Liver (tissue), 3 donors: Measurements from ENCODE around the gene MAPK6.

Experiments
- FOXA1 ChIP-seq: IDR thresholded peaks from 2 replicates; pipeline ENCODE4 v1.6.1; 2016; ENCODE audit warnings: antibody characterized with exemption
- FOXA2 ChIP-seq: IDR thresholded peaks from 2 replicates; pipeline ENCODE4 v1.6.1; 2016; ENCODE audit warnings: antibody characterized with exemption
- GABPA ChIP-seq, 2 donors: IDR thresholded peaks in 1 of 2; conservative IDR thresholded peaks in 1 of 2; 2 replicates each; pipeline ENCODE4 v1.6.1; 2016; ENCODE audit warnings: antibody characterized with exemption in 2 of 2, mild to moderate bottlenecking in 1 of 2, moderate library complexity in 1 of 2
- HNF4G ChIP-seq: IDR thresholded peaks from 2 replicates; pipeline ENCODE4 v1.6.1; 2016; ENCODE audit warnings: antibody characterized with exemption
- RAD21 ChIP-seq, 2 donors: IDR thresholded peaks; 2 replicates each; pipeline ENCODE4 v1.6.1; 2016; ENCODE audit warnings: antibody characterized with exemption in 2 of 2, mild to moderate bottlenecking in 2 of 2
- RXRA ChIP-seq, 2 donors: IDR thresholded peaks; 2 replicates each; pipeline ENCODE4 v1.6.1; 2017 to 2018; ENCODE audit warnings: antibody characterized with exemption in 2 of 2, mild to moderate bottlenecking in 1 of 2
- YY1 ChIP-seq: IDR thresholded peaks from 2 replicates; pipeline ENCODE4 v1.6.1; 2016; ENCODE audit warnings: antibody characterized with exemption, mild to moderate bottlenecking
- TF ChIP-seq, protein P1 (sequence below): IDR thresholded peaks from 2 replicates; pipeline ENCODE4 v1.6.1; 2016; ENCODE audit warnings: antibody characterized with exemption
- TF ChIP-seq, protein P2 (sequence below): fragments of 150-350 bp; IDR thresholded peaks from 2 replicates; pipeline ENCODE4 v1.5.1; 2017; ENCODE audit warnings: improper control_type of control experiment, low read depth, low read length; ENCODE audit not compliant: missing input control
- TF ChIP-seq, protein P3 (sequence below): IDR thresholded peaks from 2 replicates; pipeline ENCODE4 v1.6.1; 2016; ENCODE audit warnings: antibody characterized with exemption
- TF ChIP-seq, protein P4 (sequence below): IDR thresholded peaks from 2 replicates; pipeline ENCODE4 v1.6.1; 2016; ENCODE audit warnings: antibody characterized with exemption, mild to moderate bottlenecking
- donor health status: healthy.
- donor health status: healthy.

DNA sequence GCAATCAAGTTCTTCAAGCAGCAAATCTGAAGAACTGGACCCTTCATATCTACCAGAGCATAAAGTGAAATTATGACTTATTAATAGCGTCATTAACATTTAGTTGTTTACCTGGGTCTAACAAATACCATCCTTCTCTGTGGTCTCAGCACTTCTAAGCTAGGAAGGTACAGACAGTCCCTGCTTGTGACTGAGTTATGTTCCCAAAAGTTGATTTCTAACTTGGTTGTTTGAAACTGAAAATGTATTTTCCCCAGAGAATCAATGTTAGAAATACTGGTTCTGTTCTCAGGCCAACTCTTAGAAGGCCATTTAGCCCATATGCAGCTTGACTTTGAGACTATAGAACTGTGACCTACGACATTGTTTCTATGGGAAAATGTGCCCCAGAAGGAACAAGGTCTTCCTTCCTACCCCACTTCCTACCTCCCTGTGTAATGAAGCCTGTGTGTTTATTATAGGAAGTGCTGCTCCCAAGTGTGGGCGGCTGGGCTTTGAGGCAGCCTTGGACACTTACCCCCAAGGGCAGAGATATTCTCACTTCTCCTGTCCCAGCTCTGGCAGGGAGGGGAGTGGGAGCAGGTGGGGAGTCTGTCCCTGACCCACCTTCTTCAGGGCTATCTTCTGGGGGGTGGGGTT, 12.2 kb upstream of the MAPK6 start:
- TF ChIP-seq, protein P1, sequence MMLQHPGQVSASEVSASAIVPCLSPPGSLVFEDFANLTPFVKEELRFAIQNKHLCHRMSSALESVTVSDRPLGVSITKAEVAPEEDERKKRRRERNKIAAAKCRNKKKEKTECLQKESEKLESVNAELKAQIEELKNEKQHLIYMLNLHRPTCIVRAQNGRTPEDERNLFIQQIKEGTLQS, result no peak
- TF ChIP-seq GABPA (IDR thresholded peaks at IDR 0.05 in 1 of 2, conservative IDR thresholded peaks at IDR 0.05 in 1 of 2) (no peak), FOXA2 (no peak), RXRA (IDR thresholded peaks at IDR 0.05) (no peak), YY1 (no peak), HNF4G (no peak), FOXA1 (no peak), RAD21 (IDR thresholded peaks at IDR 0.05) (no peak)
- TF ChIP-seq, protein P2, sequence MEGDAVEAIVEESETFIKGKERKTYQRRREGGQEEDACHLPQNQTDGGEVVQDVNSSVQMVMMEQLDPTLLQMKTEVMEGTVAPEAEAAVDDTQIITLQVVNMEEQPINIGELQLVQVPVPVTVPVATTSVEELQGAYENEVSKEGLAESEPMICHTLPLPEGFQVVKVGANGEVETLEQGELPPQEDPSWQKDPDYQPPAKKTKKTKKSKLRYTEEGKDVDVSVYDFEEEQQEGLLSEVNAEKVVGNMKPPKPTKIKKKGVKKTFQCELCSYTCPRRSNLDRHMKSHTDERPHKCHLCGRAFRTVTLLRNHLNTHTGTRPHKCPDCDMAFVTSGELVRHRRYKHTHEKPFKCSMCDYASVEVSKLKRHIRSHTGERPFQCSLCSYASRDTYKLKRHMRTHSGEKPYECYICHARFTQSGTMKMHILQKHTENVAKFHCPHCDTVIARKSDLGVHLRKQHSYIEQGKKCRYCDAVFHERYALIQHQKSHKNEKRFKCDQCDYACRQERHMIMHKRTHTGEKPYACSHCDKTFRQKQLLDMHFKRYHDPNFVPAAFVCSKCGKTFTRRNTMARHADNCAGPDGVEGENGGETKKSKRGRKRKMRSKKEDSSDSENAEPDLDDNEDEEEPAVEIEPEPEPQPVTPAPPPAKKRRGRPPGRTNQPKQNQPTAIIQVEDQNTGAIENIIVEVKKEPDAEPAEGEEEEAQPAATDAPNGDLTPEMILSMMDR, result no peak
- TF ChIP-seq, protein P3, sequence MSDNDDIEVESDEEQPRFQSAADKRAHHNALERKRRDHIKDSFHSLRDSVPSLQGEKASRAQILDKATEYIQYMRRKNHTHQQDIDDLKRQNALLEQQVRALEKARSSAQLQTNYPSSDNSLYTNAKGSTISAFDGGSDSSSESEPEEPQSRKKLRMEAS, result no peak
- TF ChIP-seq, protein P4, sequence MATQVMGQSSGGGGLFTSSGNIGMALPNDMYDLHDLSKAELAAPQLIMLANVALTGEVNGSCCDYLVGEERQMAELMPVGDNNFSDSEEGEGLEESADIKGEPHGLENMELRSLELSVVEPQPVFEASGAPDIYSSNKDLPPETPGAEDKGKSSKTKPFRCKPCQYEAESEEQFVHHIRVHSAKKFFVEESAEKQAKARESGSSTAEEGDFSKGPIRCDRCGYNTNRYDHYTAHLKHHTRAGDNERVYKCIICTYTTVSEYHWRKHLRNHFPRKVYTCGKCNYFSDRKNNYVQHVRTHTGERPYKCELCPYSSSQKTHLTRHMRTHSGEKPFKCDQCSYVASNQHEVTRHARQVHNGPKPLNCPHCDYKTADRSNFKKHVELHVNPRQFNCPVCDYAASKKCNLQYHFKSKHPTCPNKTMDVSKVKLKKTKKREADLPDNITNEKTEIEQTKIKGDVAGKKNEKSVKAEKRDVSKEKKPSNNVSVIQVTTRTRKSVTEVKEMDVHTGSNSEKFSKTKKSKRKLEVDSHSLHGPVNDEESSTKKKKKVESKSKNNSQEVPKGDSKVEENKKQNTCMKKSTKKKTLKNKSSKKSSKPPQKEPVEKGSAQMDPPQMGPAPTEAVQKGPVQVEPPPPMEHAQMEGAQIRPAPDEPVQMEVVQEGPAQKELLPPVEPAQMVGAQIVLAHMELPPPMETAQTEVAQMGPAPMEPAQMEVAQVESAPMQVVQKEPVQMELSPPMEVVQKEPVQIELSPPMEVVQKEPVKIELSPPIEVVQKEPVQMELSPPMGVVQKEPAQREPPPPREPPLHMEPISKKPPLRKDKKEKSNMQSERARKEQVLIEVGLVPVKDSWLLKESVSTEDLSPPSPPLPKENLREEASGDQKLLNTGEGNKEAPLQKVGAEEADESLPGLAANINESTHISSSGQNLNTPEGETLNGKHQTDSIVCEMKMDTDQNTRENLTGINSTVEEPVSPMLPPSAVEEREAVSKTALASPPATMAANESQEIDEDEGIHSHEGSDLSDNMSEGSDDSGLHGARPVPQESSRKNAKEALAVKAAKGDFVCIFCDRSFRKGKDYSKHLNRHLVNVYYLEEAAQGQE, result no peak
